GM21717 (cell line): ENCODE results near the gene QDPR.
"Not testable (repeated sequence)": the region's sequence is repeated elsewhere in the genome, so short reads cannot be mapped to it uniquely, and the experiment has no call there.

Experiments used
- ATAC-seq: cut with Tn5 transposase; IDR thresholded peaks from one replicate; pipeline ENCODE4 v1.9.1; 2021; ENCODE audit warnings: mild to moderate bottlenecking, moderate library complexity; ENCODE audit not compliant: unreplicated experiment

The QDPR gene

DNA sequence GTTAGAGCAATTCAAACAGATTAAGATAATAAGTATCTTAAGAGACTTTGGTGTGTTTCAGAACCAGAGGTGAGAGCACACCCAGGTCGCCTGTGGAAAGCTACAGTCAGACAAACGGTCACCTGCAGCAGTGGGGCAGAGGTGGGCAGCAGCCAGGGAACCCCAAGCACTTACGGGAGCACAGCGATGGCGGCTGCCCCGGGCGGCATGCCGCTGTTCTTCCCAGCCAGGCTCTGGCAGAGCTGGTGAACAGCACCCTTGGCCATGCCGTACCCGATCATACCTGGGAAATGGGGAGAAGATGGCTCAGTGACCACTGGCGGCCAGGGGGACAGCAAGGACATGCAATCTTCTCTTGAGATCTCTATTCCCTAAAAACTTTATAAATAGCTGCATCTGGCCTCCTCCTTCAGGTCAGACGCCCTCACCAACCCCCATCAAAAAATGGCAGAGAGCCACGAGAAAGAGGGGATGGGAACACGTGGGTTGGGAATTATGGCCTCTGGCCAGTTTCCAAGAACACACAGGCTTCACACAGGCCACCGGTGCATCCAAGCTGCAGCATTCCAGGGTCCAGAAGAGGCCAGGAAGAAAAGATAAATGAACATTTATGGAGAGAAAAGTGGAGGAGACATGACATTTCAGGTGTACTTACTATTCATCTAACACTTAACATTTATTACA lies 19.7 kb downstream of the QDPR start:
- no peak for ATAC-seq

- no peak for ATAC-seq
Measured at GRCh38 chr4:17491196-17491595, 20.7 kb downstream of the QDPR start.

GRCh38 chr4:17490575-17491059 lies 21.3 kb downstream of the QDPR start:
- ATAC-seq, result no peak

GRCh38 chr4:17489721-17490120 lies 22.2 kb downstream of the QDPR start:
- ATAC-seq, result no peak

DNA sequence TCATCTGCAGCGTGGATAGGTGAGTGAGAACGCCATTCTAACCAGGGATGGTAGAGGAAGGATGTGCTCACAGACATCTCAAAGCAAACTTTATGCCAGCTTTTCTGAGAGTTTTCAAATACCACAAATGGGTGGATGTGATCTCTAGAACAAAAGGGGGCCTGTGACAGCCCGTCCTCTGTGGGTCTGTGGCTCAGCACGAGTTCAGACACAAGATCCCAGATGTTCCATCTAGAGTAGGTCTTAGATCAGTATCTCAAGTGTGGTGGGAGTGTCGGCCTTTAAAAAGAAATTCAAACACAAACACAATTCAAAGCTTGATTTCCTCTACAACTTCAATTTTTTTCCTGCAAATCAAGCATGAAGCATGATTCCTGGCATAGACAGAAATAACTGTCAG lies 22.8 kb downstream of the QDPR start:
- no peak for ATAC-seq

DNA sequence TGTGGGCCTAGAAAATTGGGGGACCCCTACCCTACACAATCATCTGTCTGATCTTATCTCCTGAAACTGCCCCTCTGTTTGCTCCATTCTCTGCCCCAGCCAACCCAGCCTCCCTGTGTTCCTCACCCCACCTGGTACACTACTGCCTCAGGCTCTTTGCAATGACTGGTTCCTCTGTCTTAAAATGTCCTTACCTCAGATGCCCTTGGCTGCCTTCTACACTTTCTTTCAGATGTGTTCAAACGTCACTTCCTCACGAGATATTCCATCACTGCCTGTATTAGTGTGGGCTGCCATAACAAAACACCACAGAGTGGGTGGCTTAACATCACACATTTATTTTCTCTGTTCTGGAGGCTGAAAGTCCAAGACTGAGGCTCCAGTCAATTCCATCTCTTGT lies 29.2 kb downstream of the QDPR start:
- no peak for ATAC-seq

- ATAC-seq, result no peak
Measured at GRCh38 chr4:17480955-17481354, 30.9 kb downstream of the QDPR start.

- no peak for ATAC-seq
Measured at GRCh38 chr4:17480210-17480927, 31.5 kb downstream of the QDPR start.

DNA sequence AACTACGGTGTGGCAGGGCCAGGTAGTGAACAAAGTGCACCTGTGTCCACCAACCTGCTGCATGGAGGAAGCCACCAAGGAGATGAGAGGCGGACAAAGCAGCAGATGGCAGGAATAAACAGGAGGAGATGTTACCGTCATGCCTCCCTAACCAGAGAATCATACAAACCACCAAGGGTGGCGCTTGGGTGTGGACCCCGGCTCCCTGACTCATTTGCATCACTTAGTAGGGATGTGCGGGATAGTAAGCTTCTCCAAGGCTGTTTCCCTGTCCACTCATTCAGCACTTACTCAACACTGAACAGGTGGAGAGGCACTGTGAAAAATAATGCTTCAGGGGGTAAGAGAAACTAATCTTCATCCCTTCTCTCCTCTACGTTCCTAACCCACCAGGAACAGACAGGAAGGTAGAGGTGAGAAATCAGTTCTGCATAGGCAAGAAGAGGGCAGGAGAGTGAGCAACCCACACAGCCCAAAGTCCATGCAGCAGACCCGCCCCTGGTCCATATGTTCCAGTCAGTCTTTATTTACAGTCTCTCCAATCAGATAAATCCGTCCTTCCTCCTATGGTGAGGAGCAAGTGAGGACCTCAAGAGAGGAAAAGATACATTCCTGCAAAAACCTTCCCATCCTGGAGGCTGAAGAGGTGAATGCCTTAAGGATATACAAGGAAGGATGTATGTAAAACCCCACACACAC lies 34.0 kb downstream of the QDPR start:
- ATAC-seq, result no peak

GRCh38 chr4:17476853-17477252 lies 35.0 kb downstream of the QDPR start:
- no peak for ATAC-seq

DNA sequence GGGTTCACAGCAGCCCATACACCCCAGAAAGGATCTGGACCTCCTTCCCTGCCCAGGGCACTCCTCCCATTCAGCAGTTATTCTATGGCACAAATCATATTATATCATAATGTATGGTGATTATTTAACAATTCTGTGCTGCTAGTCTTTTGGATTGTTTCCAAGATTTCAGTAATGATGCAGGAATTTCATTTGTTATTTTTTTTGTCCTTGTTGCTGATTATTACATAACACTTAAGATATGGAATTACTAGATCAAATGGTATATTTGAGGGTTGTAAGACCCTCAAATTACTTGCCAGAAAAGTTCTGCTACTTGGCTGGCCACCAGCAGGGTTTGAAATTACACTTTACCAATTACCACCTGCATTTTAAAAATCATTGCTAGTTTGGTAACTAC lies 36.4 kb downstream of the QDPR start:
- no peak for ATAC-seq

DNA sequence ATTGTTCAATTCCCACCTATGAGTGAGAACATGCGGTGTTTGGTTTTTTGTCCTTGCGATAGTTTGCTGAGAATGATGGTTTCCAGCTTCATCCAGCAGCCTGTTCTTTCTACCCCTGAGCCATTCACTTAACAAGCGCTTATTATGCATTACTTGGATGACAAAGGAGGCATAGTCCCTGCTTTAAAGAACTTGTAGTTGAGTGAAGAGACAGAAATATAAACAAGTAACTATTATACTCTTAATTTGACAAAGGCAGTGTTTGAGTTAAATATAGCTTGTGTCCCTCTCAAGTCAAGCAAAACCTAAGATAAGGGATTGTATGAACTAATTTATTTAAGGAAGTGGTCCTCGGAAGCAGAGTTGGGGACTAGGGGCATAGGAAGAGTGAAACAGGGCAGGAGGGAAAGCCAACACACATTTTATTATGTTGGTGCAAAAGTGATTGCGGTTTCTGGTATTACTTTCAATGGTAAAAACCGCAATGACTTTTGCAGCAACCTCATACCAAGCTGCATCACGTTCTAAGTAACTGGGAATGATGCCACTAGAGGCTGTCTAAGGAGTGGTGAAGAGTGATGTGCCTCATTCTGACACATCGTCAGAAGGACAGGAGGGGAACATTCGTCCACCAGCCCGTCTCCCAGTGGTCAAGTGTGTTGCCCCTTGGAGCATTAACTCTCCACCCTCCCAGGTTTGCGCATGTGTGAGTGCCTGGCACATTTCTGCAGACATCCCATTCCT lies 41.8 kb downstream of the QDPR start:
- no peak for ATAC-seq

DNA sequence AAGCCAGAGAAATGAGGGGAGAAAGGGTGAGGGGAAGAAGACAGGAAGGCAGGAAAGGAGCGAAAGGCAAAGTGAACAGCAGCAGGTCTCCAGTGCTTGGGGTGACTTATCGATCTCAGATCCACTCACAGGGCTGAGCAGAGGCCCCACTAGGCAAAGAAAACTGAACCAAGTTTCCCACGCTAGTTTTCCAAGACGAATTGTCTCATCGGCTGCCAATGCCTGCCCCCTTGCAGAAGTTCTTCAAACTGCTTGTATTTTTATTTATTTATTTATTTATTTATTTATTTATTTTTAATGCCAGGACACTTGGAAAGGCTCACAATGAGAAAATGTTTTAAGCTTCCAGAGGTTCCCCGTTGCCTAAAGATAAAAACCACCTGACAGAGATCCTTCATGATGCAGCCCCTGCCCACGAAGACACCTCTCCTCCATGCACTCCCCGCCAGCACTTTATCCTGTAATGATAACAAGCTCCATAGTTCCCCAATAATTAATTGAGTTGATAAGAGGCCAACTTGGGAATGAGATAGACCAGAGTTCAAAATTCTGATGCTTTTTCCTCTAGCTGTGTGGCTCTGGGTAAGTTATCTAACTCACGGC lies 43.2 kb downstream of the QDPR start:
- ATAC-seq, result no peak

GRCh38 chr4:17463606-17464005 lies 48.3 kb downstream of the QDPR start:
- ATAC-seq, result no peak

DNA sequence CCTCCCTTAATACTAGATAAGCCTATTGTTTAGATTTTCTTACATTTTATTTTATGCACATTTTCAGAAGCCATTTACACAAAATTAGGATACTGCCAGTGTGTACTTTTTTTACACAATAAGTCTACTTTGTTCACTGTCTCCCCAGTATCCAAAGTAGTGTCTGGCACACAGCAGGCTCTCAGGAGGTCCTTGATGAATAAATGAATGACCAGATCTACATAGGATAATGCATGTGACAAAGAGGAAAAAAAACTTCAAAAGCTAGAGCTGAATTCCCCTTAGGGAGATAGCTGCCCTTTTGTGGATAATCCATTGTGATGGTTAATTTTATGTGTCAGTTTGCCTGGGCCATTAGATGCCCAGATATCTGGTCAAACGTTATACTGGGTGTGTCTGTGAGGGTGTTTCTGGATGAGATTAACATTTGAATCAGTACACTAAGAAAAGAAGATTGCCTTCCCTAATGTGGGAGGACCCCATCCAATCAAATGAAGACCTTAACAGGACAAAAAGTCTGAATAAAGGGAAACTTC lies 61.6 kb downstream of the QDPR start:
- no peak for ATAC-seq

- ATAC-seq, result peak; percentile 52
Measured at GRCh38 chr4:17448689-17449088, 63.2 kb downstream of the QDPR start.

GRCh38 chr4:17447675-17448298 lies 64.1 kb downstream of the QDPR start:
- peak; percentile 94 for ATAC-seq

GRCh38 chr4:17447056-17447455 lies 64.8 kb downstream of the QDPR start:
- ATAC-seq, result no peak

- ATAC-seq, result not testable (repeated sequence)
Measured at GRCh38 chr4:17442477-17442876, 69.4 kb downstream of the QDPR start.

- ATAC-seq, result no peak
Measured at GRCh38 chr4:17437396-17437795, 74.5 kb downstream of the QDPR start.
